Lower lobe of right lung (tissue), 2 donors: ENCODE measurements around the gene CENPQ. TPM values are rescaled to one million over a fixed set of nuclear protein-coding genes. Genes with fewer than 3 reads are reported as not detected.

Experiments used
- ATAC-seq, 2 donors: fragments of 200-7000 bp; cut with Tn5 transposase; one replicate each; pipeline ENCODE4 v1.9.1; 2020 to 2022; ENCODE audit warnings: mild to moderate bottlenecking in 2 of 2, moderate library complexity in 2 of 2
- DNase-seq: peaks from one replicate; pipeline ENCODE4 v3.0.0-alpha.2; 2020
- H3K27ac ChIP-seq: fragments of 200-600 bp; one replicate; pipeline ENCODE4 v1.8.0; 2022
- H3K27me3 ChIP-seq: fragments of 200-600 bp; one replicate; pipeline ENCODE4 v1.8.0; 2022; ENCODE audit warnings: low read depth
- H3K36me3 ChIP-seq: fragments of 200-600 bp; one replicate; pipeline ENCODE4 v1.8.0; 2022; ENCODE audit warnings: mild to moderate bottlenecking
- H3K4me1 ChIP-seq: fragments of 200-600 bp; one replicate; pipeline ENCODE4 v1.8.0; 2022
- H3K4me3 ChIP-seq: fragments of 200-600 bp; one replicate; pipeline ENCODE4 v1.8.0; 2022; ENCODE audit warnings: mild to moderate bottlenecking
- H3K9me3 ChIP-seq: fragments of 200-600 bp; one replicate; pipeline ENCODE4 v1.8.0; 2022
- intact Hi-C: fragments of 100-400 bp; cut with DNase I; formaldehyde crosslinking; loops from one replicate; pipeline ENCODE4 v1.11.0; 2022
- total RNA-seq: library from RNA; stranded (reverse); fragmentation: NEBNext Ultra II Directional; extraction: Animal tissue kit (Norgen Biotek cat#: 25700); gene quantifications from one replicate; pipeline ENCODE4 v1.2.1, GENCODE V29; 2021
- TF ChIP-seq, protein P1 (sequence below): fragments of 200-600 bp; IDR thresholded peaks from one replicate; pipeline ENCODE4 v1.8.0; 2022; ENCODE audit warnings: antibody characterized with exemption, mild to moderate bottlenecking
- donor health status: DM: no; HTN: yes; CAD: no; lungs with severe emphysema.

CENPQ gene
- total RNA-seq, 1 donor from 2014 or later, result 4.3 TPM

DNA sequence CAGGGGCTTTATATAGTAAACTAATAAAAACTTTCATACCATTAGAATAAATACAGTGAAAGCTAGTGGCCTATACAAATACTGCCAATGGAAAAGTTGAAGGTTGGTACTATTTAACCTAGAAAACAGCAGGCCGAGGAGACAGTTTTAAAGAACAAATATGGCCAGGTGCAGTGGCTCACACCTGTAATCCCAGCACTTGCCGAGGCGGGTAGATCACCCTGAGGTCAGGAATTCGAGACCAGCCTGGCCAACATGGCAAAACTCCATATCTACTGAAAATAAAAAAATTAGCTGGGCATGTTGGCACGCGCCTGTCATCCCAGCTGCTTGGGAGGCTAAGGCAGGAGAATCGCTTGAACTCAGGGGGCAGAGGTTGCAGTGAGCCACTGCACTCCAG lies 61.4 kb downstream of the CENPQ start:
- Histone ChIP-seq H3K4me1 (no peaks in the 10 kb centered on the region), H3K36me3 (no peaks in the 10 kb centered on the region), H3K9me3 (no peaks in the 10 kb centered on the region), H3K4me3 (no peak overlapping the region), H3K27me3 (no peaks in the 10 kb centered on the region), H3K27ac (no peak overlapping the region)
- no peak for DNase-seq
- TF ChIP-seq, protein P1, sequence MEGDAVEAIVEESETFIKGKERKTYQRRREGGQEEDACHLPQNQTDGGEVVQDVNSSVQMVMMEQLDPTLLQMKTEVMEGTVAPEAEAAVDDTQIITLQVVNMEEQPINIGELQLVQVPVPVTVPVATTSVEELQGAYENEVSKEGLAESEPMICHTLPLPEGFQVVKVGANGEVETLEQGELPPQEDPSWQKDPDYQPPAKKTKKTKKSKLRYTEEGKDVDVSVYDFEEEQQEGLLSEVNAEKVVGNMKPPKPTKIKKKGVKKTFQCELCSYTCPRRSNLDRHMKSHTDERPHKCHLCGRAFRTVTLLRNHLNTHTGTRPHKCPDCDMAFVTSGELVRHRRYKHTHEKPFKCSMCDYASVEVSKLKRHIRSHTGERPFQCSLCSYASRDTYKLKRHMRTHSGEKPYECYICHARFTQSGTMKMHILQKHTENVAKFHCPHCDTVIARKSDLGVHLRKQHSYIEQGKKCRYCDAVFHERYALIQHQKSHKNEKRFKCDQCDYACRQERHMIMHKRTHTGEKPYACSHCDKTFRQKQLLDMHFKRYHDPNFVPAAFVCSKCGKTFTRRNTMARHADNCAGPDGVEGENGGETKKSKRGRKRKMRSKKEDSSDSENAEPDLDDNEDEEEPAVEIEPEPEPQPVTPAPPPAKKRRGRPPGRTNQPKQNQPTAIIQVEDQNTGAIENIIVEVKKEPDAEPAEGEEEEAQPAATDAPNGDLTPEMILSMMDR, result no peak
- intact Hi-C loops, result no loop called here
- ATAC-seq, result no peak

DNA sequence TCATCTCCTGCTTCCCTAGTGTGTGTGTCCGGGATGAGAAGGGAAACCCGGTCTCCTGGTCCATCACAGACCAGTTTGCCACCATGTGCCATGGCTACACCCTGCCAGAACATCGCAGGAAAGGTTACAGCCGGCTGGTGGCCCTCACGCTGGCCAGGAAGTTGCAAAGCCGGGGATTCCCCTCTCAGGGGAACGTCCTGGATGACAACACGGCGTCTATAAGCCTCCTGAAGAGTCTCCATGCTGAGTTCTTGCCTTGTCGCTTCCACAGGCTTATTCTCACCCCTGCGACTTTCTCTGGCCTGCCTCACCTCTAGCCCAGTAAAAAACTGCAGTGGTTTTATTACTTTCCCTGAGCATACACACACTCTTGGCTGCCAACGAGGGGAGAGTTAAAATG lies 63.4 kb downstream of the CENPQ start:
- no peak for ATAC-seq
- DNase-seq, result no peak
- Histone ChIP-seq H3K36me3 (no peaks in the 10 kb centered on the region), H3K4me3 (no peak overlapping the region), H3K9me3 (no peaks in the 10 kb centered on the region), H3K4me1 (no peaks in the 10 kb centered on the region), H3K27ac (no peak overlapping the region), H3K27me3 (no peaks in the 10 kb centered on the region)
- TF ChIP-seq, protein P1, result no peak
- intact Hi-C loops, result no loop called here

DNA sequence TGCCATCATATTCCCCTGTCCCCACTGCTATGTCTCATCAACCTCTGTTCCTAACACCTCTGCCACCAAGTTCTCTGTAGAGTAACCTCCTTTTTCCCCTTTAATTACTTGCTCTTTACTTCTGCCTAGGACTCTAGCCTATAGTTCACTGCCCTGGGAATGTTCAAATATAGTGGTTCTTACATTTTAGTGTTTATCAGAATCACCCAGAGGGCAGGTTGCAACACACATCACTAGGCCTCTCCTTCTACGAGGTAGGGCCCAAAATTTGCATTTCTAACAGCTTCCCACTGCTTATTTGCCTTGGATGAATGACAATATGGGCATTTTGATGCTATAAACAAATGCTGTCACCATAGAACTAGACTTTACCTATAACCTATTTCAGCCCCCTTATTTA lies 64.2 kb downstream of the CENPQ start:
- H3K4me3 ChIP-seq, result no peak overlapping the region
- TF ChIP-seq, protein P1, result no peak
- ATAC-seq (no peak), DNase-seq (no peak)
- no peaks in the 10 kb centered on the region for H3K36me3 ChIP-seq
- no peak overlapping the region for H3K27ac ChIP-seq
- intact Hi-C loops, result no loop called here
- H3K27me3 ChIP-seq, result no peaks in the 10 kb centered on the region
- H3K4me1 ChIP-seq, result no peaks in the 10 kb centered on the region
- no peaks in the 10 kb centered on the region for H3K9me3 ChIP-seq

DNA sequence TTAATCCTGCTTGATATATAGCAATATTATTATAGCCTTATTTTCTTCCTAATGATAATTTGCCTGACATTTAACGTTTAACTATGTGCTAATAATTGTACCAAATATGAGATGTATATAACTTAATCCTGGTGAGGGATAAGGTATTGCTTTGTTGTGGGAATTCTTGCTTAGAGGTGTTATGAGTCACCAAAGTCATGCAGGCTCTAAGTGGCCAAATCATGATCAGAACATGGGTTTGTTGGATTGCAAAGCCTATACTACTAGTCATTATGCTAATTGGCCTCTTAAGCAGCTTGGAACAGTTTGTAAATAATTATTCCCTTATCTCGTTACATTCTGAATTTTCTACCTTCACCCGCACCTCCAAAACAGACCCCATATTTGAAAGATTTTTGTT lies 65.4 kb downstream of the CENPQ start:
- no peak for ATAC-seq
- intact Hi-C loops, result no loop called here

DNA sequence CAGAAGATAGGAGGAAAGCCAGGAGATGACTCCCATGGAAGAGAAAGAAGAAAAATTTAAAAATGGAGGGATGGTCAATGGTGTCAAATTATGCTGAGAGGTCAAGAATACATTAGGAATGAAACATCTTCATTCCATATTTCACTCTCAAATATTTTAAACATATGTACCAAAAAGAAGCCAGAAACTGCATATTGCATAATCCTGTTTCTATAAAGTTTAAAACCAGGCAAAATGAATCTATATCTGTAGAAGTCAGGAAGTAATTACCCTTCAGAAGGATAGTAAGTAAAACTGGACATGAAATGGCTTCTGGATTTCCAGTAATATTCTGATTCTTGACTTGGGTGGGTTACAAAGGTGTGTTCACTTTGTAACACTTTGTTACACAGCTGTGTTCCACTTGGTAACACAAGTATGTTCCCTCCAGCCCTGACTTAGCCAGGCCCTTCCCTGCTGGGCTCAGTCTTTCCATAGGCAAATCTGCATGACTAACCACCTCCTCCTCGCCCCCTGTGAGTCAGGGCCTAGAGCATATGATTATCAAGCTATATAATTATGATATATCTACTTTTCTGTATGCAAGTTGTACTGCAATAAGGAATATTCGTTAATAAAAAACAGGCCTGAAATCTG lies 67.1 kb downstream of the CENPQ start:
- Histone ChIP-seq H3K4me3 (no peak overlapping the region), H3K27ac (no peak overlapping the region), H3K36me3 (no peaks in the 10 kb centered on the region), H3K9me3 (no peaks in the 10 kb centered on the region), H3K4me1 (no peaks in the 10 kb centered on the region), H3K27me3 (no peaks in the 10 kb centered on the region)
- DNase-seq (no peak), ATAC-seq (no peak)
- intact Hi-C loops, result no loop called here
- TF ChIP-seq, protein P1, result no peak

More for the DNA sequence above, 65.4 kb downstream of the CENPQ start:
- TF ChIP-seq, protein P1, result no peak
- DNase-seq, result no peak
- H3K36me3 ChIP-seq, result no peaks in the 10 kb centered on the region
- H3K4me1 ChIP-seq, result no peaks in the 10 kb centered on the region
- no peak overlapping the region for H3K27ac ChIP-seq
- no peak overlapping the region for H3K4me3 ChIP-seq
- no peaks in the 10 kb centered on the region for H3K9me3 ChIP-seq
- no peaks in the 10 kb centered on the region for H3K27me3 ChIP-seq
